Stimulated activated naive CD4-positive, alpha-beta T cell (primary cell): ENCODE results near the gene BET1.

Experiments
- DNase-seq, 6 experiments: peaks; one replicate each; lab custom pipeline; 2025; lab: John Stamatoyannopoulos, UW

The BET1 gene

DNA sequence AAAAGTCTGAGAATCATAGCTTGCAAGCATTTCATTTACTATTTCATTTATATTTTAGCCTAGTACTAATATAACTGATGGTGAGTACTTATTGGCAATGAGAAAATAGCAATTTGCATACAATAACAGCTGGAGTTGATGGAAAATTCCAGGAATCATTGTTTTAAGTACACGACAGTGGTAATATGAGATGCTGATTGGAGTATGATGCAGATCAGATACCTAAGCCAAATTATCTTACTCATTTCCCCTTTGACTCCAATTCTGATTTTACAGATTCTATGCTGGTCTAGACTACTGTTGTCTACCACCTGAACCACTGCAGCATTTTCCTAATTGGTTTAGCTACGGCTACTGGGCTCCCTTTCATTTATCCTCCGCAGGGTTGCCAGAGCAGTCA, 45.9 kb downstream of the BET1 start:
- DNase-seq, result no peak

- DNase-seq, result no peak
Observed at GRCh38 chr7:93957767-93958166, 46.4 kb downstream of the BET1 start.

- no peak for DNase-seq
Observed at GRCh38 chr7:93955304-93955703, 48.9 kb downstream of the BET1 start.

DNA sequence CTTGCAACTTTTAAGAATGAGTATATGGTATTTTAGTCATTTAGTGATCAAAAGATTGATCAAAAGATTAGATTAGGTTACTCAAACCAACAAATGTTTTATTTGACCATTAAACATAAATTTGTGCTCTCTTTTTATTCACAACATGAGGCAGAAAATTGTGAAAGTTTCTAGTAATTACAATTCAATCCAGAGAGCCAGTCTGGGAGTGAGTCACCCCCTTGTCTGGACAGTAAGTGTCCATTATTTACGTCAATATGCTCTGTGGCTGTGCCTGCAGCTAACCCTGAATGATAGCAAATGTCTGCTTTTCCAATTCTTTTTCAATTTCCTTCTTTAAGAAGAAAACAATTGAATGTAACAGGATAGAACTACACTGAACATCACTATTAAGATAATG, 54.7 kb downstream of the BET1 start:
- DNase-seq, result no peak

DNA sequence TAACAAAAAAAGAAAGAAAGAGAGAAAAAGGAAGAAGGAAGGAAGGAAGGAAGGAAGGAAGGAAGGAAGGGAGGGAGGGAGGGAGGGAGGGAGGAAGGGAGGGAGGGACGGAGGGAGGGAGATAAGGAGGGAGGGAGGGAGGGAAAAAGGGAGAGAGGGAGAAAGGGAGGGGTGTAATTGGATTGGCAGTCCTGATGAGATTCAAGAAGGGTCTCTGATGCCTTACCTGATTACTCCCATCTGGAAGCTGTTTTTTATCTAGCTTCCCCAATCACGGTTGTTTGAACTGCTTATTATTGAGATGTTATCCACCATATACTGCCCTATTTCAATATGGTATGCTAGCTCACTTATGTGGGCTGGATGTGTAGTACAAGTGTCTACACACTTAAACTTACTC, 55.3 kb downstream of the BET1 start:
- no peak for DNase-seq

DNA sequence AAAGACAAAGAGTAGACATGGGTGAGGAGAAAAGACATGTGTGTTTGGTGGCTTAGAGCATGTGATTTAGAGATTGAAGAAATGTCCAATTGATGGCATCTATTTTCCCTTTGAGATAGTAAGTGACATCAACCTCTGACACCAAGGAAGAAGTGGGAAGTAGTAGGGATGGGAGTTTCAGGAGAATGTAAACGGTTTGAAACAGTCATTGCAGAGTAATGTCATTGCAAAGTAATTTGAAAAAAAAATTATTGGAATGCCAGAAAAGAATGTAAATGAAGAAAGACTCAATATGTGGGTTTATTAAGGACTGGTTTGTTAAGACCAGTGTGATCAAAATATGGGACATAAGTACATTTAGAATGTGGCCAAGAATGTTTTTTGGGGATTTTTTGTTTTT, 56.0 kb downstream of the BET1 start:
- DNase-seq, result no peak

DNA sequence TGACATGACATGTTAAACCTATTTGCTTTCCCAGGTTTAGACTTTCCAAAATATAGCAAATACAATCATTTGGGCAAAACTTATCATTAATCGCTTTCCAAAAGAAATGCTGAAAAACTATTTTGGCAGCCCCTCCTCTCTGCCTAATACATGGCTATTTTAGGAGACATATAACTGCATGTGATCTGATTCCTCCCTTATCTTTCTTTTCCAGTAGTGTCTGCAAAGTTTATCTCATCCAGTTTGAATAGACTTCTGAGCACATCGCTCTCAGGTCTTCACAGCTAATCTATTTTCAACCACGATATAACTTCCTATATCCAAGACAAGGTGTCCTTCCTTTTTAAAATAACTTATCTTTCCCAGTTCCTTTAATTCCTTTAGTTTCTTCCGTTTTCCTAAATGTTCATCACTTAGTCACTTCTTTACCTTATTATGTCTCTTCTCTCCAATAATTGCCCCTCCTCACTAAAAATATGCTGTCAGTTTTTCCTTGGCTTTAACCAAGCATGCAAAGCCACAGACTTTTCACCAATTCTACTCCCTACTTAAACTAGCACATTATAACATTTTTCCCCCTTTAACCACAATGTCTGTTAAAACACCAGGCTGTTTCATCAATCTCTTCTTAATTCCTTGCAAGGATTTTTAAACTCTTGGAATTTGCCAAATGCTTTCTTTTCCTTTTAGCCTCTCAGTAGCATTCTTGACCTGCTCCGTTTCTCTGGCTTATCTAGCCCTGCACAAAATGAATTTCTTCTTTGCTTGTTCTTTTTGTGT, 58.2 kb downstream of the BET1 start:
- no peak for DNase-seq

DNA sequence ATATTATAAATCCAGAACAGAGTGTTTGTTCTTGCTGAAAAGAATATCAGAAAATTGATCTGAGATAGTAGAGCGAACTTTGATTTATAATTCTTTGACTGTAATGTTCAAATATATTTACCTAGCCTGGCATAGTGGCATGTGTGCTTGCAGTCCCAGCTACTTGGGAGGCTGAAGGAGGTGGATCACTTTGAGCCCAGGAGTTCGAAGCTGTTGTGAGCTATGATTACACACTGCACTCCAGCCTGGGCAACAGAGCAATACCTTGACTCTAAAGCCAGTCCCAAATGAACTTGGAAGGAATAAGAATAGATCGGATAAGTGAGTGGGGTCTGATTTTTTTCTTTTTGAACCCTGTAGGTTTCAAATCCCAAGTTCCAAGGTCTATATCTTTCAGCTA, 59.1 kb downstream of the BET1 start:
- DNase-seq, result no peak

DNA sequence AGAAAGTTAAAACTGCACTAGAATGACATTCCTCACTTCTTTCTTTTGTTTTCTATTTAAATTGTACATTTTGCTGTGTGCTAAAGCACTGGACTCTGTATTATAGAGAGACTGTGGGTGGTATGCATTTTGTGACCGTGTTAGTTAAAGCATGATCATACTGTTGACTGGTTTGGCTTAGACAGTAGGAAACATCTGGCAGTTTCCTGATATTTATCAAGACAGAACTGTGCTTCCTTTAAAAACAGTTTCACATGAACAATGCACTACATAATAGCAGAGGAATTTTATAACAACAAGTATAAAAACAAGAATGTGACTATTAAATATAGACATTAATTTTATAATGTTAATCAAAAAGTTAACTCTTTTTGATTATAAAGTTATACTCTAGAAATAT, 59.5 kb downstream of the BET1 start:
- DNase-seq, result no peak

DNA sequence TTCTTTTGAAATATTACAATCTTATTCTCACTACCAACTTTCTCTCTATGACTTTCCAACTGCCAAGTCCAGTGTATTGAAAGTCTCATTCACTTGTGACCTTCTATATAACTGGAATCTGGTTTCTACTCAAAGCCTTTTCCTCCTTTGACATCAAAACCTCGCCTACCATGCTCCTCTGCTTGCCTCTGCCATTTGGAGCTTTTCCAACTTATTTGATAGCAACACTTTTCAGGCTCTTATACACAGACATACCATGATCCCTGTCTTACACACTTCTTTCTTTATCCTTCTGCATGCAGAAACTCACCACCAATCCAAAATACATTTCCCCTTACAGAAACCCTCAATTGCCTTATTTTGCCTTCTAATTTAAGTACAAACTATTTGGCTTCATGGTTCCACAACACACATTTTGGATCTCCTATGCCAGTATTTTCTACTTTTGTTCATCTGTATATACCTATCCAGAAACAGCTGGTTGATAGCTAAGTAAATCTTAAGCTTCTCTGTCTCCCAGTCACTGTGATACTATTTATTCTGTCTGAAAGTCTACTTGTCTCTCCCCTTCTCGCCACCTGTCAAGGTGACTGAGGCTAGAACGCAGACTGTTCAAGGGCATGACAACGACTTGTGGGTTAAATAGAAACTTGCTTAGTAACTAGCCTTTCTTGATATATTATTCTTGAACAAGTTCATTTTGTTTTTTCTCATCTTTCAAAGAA, 60.2 kb downstream of the BET1 start:
- DNase-seq, result no peak
